ENCODE results near the gene CFAP20DC.

GRCh38 chr3:58991026-58991425 lies 58.8 kb downstream of the CFAP20DC start:
- TF ChIP-seq, protein P1, sequence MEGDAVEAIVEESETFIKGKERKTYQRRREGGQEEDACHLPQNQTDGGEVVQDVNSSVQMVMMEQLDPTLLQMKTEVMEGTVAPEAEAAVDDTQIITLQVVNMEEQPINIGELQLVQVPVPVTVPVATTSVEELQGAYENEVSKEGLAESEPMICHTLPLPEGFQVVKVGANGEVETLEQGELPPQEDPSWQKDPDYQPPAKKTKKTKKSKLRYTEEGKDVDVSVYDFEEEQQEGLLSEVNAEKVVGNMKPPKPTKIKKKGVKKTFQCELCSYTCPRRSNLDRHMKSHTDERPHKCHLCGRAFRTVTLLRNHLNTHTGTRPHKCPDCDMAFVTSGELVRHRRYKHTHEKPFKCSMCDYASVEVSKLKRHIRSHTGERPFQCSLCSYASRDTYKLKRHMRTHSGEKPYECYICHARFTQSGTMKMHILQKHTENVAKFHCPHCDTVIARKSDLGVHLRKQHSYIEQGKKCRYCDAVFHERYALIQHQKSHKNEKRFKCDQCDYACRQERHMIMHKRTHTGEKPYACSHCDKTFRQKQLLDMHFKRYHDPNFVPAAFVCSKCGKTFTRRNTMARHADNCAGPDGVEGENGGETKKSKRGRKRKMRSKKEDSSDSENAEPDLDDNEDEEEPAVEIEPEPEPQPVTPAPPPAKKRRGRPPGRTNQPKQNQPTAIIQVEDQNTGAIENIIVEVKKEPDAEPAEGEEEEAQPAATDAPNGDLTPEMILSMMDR (IDR thresholded peaks at IDR 0.05; ENCODE audit: poor library complexity) = no peak
- TF ChIP-seq EZH2phosphoT487 (IDR thresholded peaks at IDR 0.05; ENCODE audit: low read depth, severe bottlenecking, unreplicated experiment) (no peak), EZH2 (IDR thresholded peaks at IDR 0.05; ENCODE audit: borderline replicate concordance) (no peak)
